RWPE1 (cell line): ENCODE results near the gene AK4.

Experiments
- CTCF ChIA-PET: fragments of 350-600 bp; sonication (Branson Sonifier 250); formaldehyde crosslinking; extraction: SDS; loops from one replicate; lab custom pipeline; 2021; lab: Yijun Ruan, JAX
- POLR2A ChIA-PET: fragments of 400-600 bp; formaldehyde crosslinking; extraction: SDS; loops from one replicate; lab custom pipeline; 2020; ENCODE audit warnings: antibody characterized with exemption; ENCODE audit not compliant: low non-redundant PET; lab: Yijun Ruan, JAX
- DNase-seq: peaks from one replicate; pipeline ENCODE4 v3.0.0; 2012; ENCODE audit warnings: low spot score
- H3K27ac ChIP-seq: fragments of 450-650 bp; 2 replicates; pipeline ENCODE4 v1.5.1; 2017
- TF ChIP-seq, protein P1 (sequence below): fragments of 450-650 bp; conservative IDR thresholded peaks from 2 replicates; pipeline ENCODE4 v1.5.1; 2017; ENCODE audit warnings: low read depth, mild to moderate bottlenecking

Gene AK4

DNA sequence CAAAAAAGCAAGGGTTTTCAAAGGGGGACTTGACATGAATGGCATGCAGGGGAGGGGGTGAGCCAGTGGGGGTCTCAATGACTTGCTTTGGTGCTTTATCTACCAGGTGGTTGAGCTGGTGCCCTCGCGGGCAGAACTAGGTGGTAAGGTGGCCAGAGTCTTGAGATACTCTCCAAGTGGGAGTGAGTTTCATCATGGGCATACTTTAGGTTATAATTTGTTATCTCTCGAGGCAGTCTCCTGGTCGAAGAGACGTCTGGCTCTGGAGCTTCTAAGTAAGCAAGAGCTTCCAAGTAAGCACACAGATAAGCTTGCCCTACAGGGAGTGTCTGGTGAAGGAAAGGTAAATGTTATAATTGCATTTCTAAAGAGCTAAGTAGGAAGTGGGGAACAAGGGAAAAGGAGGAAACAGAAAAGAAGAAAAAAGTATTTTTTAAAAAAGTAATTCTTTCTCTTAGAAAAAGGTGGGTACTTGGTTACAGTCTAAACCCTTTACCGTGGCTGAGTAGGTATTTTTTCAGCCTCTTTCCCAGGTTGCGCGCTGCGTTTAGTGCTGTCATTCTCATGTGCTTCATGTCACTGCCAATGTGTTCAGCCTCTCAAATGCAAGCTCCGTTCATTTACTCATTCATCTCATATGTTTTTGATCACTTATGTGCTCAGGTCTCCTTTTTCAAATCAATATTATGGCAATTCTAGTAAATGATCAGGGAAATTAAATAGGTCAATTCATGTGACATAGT is 129.8 kb downstream of the AK4 start:
- DNase-seq = no peak
- CTCF ChIA-PET = interaction anchor here (0.6 kb wide), 1 partner anchor 11 kb away, joined by 3 read pairs; no protein-coding TSS in a partner anchor
- TF ChIP-seq, protein P1, sequence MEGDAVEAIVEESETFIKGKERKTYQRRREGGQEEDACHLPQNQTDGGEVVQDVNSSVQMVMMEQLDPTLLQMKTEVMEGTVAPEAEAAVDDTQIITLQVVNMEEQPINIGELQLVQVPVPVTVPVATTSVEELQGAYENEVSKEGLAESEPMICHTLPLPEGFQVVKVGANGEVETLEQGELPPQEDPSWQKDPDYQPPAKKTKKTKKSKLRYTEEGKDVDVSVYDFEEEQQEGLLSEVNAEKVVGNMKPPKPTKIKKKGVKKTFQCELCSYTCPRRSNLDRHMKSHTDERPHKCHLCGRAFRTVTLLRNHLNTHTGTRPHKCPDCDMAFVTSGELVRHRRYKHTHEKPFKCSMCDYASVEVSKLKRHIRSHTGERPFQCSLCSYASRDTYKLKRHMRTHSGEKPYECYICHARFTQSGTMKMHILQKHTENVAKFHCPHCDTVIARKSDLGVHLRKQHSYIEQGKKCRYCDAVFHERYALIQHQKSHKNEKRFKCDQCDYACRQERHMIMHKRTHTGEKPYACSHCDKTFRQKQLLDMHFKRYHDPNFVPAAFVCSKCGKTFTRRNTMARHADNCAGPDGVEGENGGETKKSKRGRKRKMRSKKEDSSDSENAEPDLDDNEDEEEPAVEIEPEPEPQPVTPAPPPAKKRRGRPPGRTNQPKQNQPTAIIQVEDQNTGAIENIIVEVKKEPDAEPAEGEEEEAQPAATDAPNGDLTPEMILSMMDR = no peak
- POLR2A ChIA-PET = no interaction called here
- H3K27ac ChIP-seq = no peak overlapping the region

DNA sequence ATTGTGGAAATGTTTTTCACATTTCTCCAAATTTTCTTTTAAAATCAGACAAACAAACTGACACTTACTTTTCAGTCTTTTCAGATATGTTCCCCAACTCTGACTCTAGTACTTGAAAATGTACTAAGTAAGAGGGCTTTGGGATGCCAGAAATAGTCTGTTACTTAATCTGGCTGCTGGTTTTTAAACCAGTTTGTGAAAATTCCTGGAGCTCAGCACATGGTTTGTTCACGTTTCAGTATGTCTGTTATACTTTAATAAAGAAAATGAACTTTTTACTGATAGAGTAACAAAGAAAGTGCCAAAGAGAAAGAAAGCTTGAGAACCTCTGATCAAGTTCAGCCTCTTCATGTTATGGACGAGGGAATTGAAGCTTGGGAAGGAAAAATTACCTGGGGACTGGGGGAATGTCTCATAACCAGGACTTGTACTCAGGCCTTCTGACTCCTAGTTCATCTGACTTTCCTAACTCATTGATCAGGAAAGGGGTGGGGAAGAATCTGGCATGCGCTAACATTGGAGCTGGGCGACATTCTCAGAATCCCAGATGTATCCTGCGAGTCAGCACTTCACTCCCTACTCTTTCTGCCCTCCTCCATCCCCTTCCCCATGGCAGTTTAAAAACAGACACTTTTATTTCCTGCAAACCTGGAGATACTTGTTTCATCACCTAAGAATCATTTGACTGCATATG is 130.5 kb downstream of the AK4 start:
- no peak for DNase-seq
- no peak overlapping the region for H3K27ac ChIP-seq
- ChIA-PET CTCF (interaction anchor here (0.6 kb wide), 1 partner anchor 12 kb away, joined by 3 read pairs; no protein-coding TSS in a partner anchor), POLR2A (no interaction called here)
- TF ChIP-seq, protein P1 = no peak

DNA sequence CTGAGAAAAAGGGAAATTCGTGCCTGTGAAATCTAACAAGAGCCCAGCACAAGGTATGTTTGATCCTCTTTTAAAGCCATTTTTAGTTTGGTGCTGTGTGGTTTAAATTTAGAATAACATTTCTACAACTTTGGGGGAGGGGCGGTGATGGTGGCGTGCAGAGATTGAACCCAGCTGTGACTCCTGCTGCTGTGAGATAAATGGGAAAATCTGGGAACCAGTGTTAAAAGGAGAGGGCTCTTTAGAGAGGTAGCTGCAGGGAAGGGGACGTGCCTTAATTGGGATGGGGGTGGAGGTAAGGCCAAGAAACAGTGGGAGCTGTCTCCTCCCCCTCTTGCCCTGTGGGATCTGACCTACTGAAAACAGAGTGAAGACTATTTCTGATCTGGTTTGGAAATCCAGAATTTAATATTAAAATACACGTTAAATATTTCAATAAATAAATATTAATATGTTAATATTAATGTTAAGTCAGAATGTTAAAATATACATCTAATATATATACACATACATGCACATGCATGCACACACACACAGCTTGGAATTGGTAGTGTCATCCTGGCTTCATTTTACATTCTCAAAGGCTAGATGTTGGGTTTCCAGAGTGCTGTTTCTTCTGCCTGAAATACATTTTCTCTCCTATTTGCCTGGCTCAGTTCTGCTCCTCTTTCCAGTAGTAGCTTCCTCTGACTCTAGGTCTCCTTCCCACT is 131.2 kb downstream of the AK4 start:
- TF ChIP-seq, protein P1 = no peak
- ChIA-PET CTCF (interaction anchor here (0.6 kb wide), 1 partner anchor 19 kb away, joined by 3 read pairs; no protein-coding TSS in a partner anchor), POLR2A (no interaction called here)
- DNase-seq = no peak
- no peak overlapping the region for H3K27ac ChIP-seq
